Chondrocyte (in vitro differentiated cells): Measurements from ENCODE around the gene PCSK2. TPM values are rescaled to one million over a fixed set of nuclear protein-coding genes. Genes with fewer than 3 reads are reported as not detected.

ENCODE experiments used
- DNase-seq: peaks from one replicate; pipeline ENCODE4 v3.0.0; 2021; ENCODE audit warnings: mixed read lengths, low spot score
- H3K27ac Mint-ChIP-seq: one replicate; pipeline ENCODE4 v1.8.0; 2021; ENCODE audit warnings: mild to moderate bottlenecking, moderate library complexity, mixed read lengths; ENCODE audit not compliant: unreplicated experiment
- H3K27me3 Mint-ChIP-seq: 2 replicates; pipeline ENCODE4 v1.8.0; 2021; ENCODE audit warnings: low read depth, mixed read lengths
- H3K36me3 Mint-ChIP-seq: 2 replicates; pipeline ENCODE4 v1.8.0; 2021; ENCODE audit warnings: low read depth, mixed read lengths
- H3K4me1 Mint-ChIP-seq: 2 replicates; pipeline ENCODE4 v1.8.0; 2021; ENCODE audit warnings: low read depth, mild to moderate bottlenecking, mixed read lengths
- H3K4me3 Mint-ChIP-seq: one replicate; pipeline ENCODE4 v1.8.0; 2021; ENCODE audit warnings: mild to moderate bottlenecking, moderate library complexity, mixed read lengths; ENCODE audit not compliant: unreplicated experiment
- H3K9me3 Mint-ChIP-seq: 2 replicates; pipeline ENCODE4 v1.8.0; 2021; ENCODE audit warnings: low read depth, mixed read lengths
- CTCF ChIP-seq: fragments of 200-600 bp; sonication (generic); IDR thresholded peaks from 2 replicates; pipeline ENCODE4 v1.5.0; 2021; ENCODE audit warnings: antibody characterized with exemption, mild to moderate bottlenecking, moderate library complexity
- total RNA-seq: library from RNA; stranded (reverse); gene quantifications from 3 replicates; pipeline ENCODE4 v1.2.1, GENCODE V29; 2021

Gene PCSK2
- total RNA-seq, 1 donor from 2014 or later = not detected

DNA sequence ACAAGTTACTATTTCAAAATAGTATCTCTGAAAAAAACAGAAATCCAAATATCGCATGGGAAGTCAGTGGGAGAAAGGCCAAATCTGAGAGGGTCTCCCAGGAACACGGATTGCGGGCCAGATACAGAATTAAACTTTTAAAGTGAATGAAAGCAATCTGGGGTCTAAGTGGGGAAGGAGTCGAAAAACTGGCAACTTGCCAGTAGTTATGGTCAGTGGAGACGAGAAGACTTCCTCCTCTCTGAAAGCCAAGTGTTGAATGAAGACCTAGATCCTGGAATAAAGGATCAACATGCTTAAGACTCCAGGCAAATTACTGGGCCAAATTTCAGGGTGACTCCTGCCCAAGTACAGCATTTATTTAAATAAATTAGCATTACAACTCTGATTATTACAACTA, 180.7 kb downstream of the PCSK2 start:
- Mint-ChIP-seq H3K4me3 (no peak overlapping the region), H3K27ac (no peak overlapping the region), H3K36me3 (no peaks in the 10 kb centered on the region), H3K27me3 (peaks cover 28% of the 10 kb centered on the region), H3K9me3 (no peaks in the 10 kb centered on the region), H3K4me1 (no peaks in the 10 kb centered on the region)
- DNase-seq = no peak
- TF ChIP-seq CTCF = no peak

- Mint-ChIP-seq H3K4me3 (no peak overlapping the region), H3K9me3 (peaks cover 24% of the 10 kb centered on the region), H3K27ac (no peak overlapping the region), H3K4me1 (no peaks in the 10 kb centered on the region), H3K27me3 (peaks cover 23% of the 10 kb centered on the region), H3K36me3 (no peaks in the 10 kb centered on the region)
- DNase-seq = no peak
- no peak for TF ChIP-seq CTCF
Measured at GRCh38 chr20:17417225-17417624, 190.4 kb downstream of the PCSK2 start.

GRCh38 chr20:17418737-17419136, 191.9 kb downstream of the PCSK2 start:
- Mint-ChIP-seq H3K27me3 (peaks cover 23% of the 10 kb centered on the region), H3K27ac (no peak overlapping the region), H3K4me1 (no peaks in the 10 kb centered on the region), H3K36me3 (no peaks in the 10 kb centered on the region), H3K9me3 (peaks cover 17% of the 10 kb centered on the region), H3K4me3 (no peak overlapping the region)
- no peak for DNase-seq
- no peak for TF ChIP-seq CTCF

DNA sequence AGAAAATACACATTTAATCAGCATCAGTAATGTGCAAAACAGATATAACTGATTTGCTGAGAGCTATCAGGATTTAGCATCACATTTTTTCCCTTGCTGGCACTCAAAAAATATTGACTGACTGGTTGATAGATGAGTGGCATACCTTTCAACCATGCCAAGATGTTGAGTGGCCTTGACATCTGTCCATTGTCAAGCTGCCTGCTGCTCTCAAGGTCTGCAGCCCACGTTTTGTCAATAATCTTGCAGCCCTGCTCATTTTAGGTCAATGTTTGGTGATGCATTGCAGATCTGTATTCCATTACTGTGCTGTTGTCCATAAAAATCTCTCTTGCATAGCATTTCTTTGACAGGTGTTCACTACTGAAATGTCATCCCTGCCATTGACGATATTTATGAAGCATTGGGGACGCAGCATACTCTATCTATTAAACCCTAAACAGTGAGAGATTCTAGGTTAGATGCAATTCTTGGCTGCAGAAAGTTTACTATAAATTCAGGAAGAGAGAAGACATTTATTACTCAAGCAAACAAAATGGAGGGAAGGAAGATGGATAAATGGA, 192.7 kb downstream of the PCSK2 start:
- Mint-ChIP-seq H3K4me3 (no peak overlapping the region), H3K36me3 (no peaks in the 10 kb centered on the region), H3K4me1 (no peaks in the 10 kb centered on the region), H3K27me3 (peaks cover 23% of the 10 kb centered on the region), H3K27ac (no peak overlapping the region), H3K9me3 (peaks cover 11% of the 10 kb centered on the region)
- no peak for DNase-seq
- TF ChIP-seq CTCF = no peak

DNA sequence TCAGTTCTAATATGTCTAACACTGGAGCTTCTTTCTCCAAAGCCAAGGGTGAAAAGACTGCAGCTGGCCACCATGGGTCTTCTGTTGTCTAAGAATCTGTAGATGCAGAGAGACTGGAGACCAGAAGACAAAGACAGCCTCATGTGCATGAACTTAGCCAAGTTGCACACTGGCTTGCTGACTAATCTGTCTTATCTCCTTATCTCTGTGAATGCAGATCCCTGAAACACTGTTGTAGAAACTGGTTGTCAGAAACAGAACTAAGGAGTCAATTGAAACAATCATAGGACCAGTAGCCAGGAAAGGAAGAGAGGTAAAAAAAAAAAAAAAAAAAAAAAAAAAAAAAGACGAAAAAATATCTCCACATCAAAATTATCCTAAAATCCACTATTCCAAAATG, 194.7 kb downstream of the PCSK2 start:
- Mint-ChIP-seq H3K9me3 (peaks cover 3% of the 10 kb centered on the region), H3K27ac (no peak overlapping the region), H3K36me3 (no peaks in the 10 kb centered on the region), H3K27me3 (peaks cover 23% of the 10 kb centered on the region), H3K4me1 (no peaks in the 10 kb centered on the region), H3K4me3 (no peak overlapping the region)
- no peak for TF ChIP-seq CTCF
- DNase-seq = no peak
